H1 (cell line): Measurements from ENCODE around the gene PRKCA. TPM values are rescaled to one million over a fixed set of nuclear protein-coding genes. Genes with fewer than 3 reads are reported as not detected.

ENCODE experiments used
- CTCF ChIA-PET: fragments of 300-600 bp; sonication (Branson Sonifier 250); formaldehyde crosslinking; loops from one replicate; lab custom pipeline; 2021; ENCODE audit not compliant: partially characterized antibody; lab: Charles Lee
- POLR2A ChIA-PET: fragments of 300-600 bp; sonication (Branson Sonifier 250); formaldehyde crosslinking; loops from one replicate; lab custom pipeline; 2021; ENCODE audit warnings: inconsistent platforms; ENCODE audit not compliant: partially characterized antibody; lab: Charles Lee
- DNase-seq, 2 experiments: peaks; one replicate each; pipeline versions ENCODE4 v3.0.0 to v3.0.0-alpha.2; 2010 to 2022; ENCODE audit warnings: low spot score in 2 of 2, low read depth in 1 of 2, mixed read lengths in 1 of 2
- FAIRE-seq: peaks from 2 replicates; lab custom pipeline; 2011; peaks lifted over from hg19 to GRCh38; lab: Jason Lieb, UNC
- H2AFZ ChIP-seq: 2 replicates; pipeline ENCODE4 v1.8.1; 2012; ENCODE audit warnings: low read length, inconsistent platforms
- H2AK5ac ChIP-seq: 2 replicates; pipeline ENCODE4 v1.6.1; 2013; ENCODE audit warnings: low read depth, low read length
- H2BK120ac ChIP-seq: replicated peaks from 2 replicates; pipeline ENCODE3; 2013; ENCODE audit warnings: low read depth, low read length, inconsistent platforms
- H2BK12ac ChIP-seq: 2 replicates; pipeline ENCODE4 v1.6.1; 2013; ENCODE audit warnings: low read depth, low read length
- H2BK15ac ChIP-seq: 2 replicates; pipeline ENCODE4 v1.6.1; 2013; ENCODE audit warnings: low read length
- H2BK20ac ChIP-seq: 2 replicates; pipeline ENCODE4 v1.6.1; 2013; ENCODE audit warnings: low read length
- H2BK5ac ChIP-seq: 2 replicates; pipeline ENCODE4 v1.6.1; 2013; ENCODE audit warnings: low read depth, low read length
- H3K14ac ChIP-seq: 2 replicates; pipeline ENCODE4 v1.6.1; 2013; ENCODE audit warnings: inconsistent platforms; ENCODE audit not compliant: insufficient read length
- H3K18ac ChIP-seq: 2 replicates; pipeline ENCODE4 v1.6.1; 2013; ENCODE audit warnings: low read length; ENCODE audit errors: extremely low read depth
- H3K23ac ChIP-seq: 2 replicates; pipeline ENCODE4 v1.6.1; 2013; ENCODE audit warnings: inconsistent platforms; ENCODE audit not compliant: insufficient read length
- H3K23me2 ChIP-seq: 2 replicates; pipeline ENCODE4 v1.6.1; 2013; ENCODE audit warnings: low read depth, low read length
- H3K27ac ChIP-seq: 2 replicates; pipeline ENCODE4 v1.6.1; 2011; ENCODE audit warnings: low read depth, low read length, inconsistent platforms
- H3K27me3 ChIP-seq, 4 experiments: replicated peaks in 1 of 4; 1 replicate in 1 of 4; 2 replicates in 3 of 4; pipeline versions ENCODE4 v1.6.1 to v1.8.1; 2011 to 2013; ENCODE audit warnings: low read length in 3 of 4, mild to moderate bottlenecking in 3 of 4, inconsistent platforms in 2 of 4, mixed read lengths in 2 of 4, moderate library complexity in 1 of 4; ENCODE audit not compliant: control insufficient read depth in 3 of 4, insufficient read depth in 3 of 4; ENCODE audit errors: extremely low read depth in 1 of 4
- H3K36me3 ChIP-seq, 4 experiments: 2 replicates each; pipeline versions ENCODE4 v1.6.1 to v1.8.1; 2011 to 2013; ENCODE audit warnings: mild to moderate bottlenecking in 4 of 4, low read length in 3 of 4, moderate library complexity in 2 of 4, control low read depth in 1 of 4, inconsistent platforms in 1 of 4; ENCODE audit not compliant: insufficient read depth in 4 of 4, control insufficient read depth in 2 of 4
- H3K4ac ChIP-seq: replicated peaks from 2 replicates; pipeline ENCODE3; 2013; ENCODE audit warnings: low read length, low read depth, mixed read lengths, inconsistent platforms; ENCODE audit not compliant: insufficient read length
- H3K4me1 ChIP-seq, 4 experiments: replicated peaks in 1 of 4; 1 replicate in 1 of 4; 2 replicates in 3 of 4; pipeline versions ENCODE4 v1.6.1 to v1.8.1; 2011 to 2013; ENCODE audit warnings: low read length in 3 of 4, inconsistent platforms in 2 of 4, mixed read lengths in 1 of 4; ENCODE audit not compliant: insufficient read depth in 4 of 4, control insufficient read depth in 3 of 4
- H3K4me2 ChIP-seq, 2 experiments: 2 replicates each; pipeline versions ENCODE4 v1.6.1 to v1.8.1; 2011 to 2013; ENCODE audit warnings: low read depth in 2 of 2, low read length in 2 of 2, control low read depth in 1 of 2, inconsistent platforms in 1 of 2, mild to moderate bottlenecking in 1 of 2; ENCODE audit not compliant: insufficient read depth in 1 of 2
- H3K4me3 ChIP-seq, 4 experiments: fragments of 200-600, 300-600 bp in 1 of 4; sonication (generic), shearing (Covaris generic), sonication (Bioruptor Twin) in 1 of 4; 2 replicates each; pipeline versions ENCODE4 v1.5.1 to v1.8.1; 2011 to 2016; ENCODE audit warnings: low read length in 4 of 4, low read depth in 3 of 4, control low read depth in 2 of 4, inconsistent platforms in 2 of 4, mild to moderate bottlenecking in 2 of 4, mixed read lengths in 1 of 4, moderate library complexity in 1 of 4; ENCODE audit not compliant: insufficient read depth in 2 of 4; ENCODE audit errors: extremely low read depth in 1 of 4
- H3K56ac ChIP-seq: replicated peaks from 2 replicates; pipeline ENCODE3; 2013; ENCODE audit warnings: low read depth, mild to moderate bottlenecking, mixed read lengths, low read length, inconsistent platforms; ENCODE audit not compliant: insufficient read length
- H3K79me1 ChIP-seq: 2 replicates; pipeline ENCODE4 v1.6.1; 2013; ENCODE audit warnings: low read depth, low read length, control low read depth
- H3K79me2 ChIP-seq, 2 experiments: 2 replicates each; pipeline versions ENCODE4 v1.6.1 to v1.8.1; 2012 to 2013; ENCODE audit warnings: low read length in 2 of 2, mild to moderate bottlenecking in 2 of 2, inconsistent platforms in 1 of 2; ENCODE audit not compliant: insufficient read depth in 2 of 2, control insufficient read depth in 1 of 2
- H3K9ac ChIP-seq, 4 experiments: replicated peaks in 1 of 4; 1 replicate in 1 of 4; 2 replicates in 3 of 4; pipeline versions ENCODE4 v1.6.1 to v1.8.1; 2011 to 2013; ENCODE audit warnings: low read depth in 3 of 4, low read length in 3 of 4, control low read depth in 2 of 4, mild to moderate bottlenecking in 2 of 4, moderate library complexity in 2 of 4, inconsistent platforms in 1 of 4; ENCODE audit errors: extremely low read depth in 1 of 4
- H3K9me3 ChIP-seq, 2 experiments: 2 replicates each; pipeline versions ENCODE4 v1.6.1 to v1.8.1; 2012 to 2013; ENCODE audit warnings: mild to moderate bottlenecking in 2 of 2, moderate library complexity in 2 of 2, control low read depth in 1 of 2, inconsistent platforms in 1 of 2, low read depth in 1 of 2, low read length in 1 of 2, mixed read lengths in 1 of 2; ENCODE audit not compliant: insufficient read depth in 2 of 2
- H4K20me1 ChIP-seq, 2 experiments: replicated peaks in 1 of 2; 2 replicates each; pipeline versions ENCODE3 to v1.8.1; 2011 to 2013; ENCODE audit warnings: inconsistent platforms in 2 of 2, low read length in 2 of 2, mild to moderate bottlenecking in 1 of 2; ENCODE audit not compliant: insufficient read depth in 2 of 2, control insufficient read depth in 1 of 2
- H4K5ac ChIP-seq: 2 replicates; pipeline ENCODE4 v1.6.1; 2013; ENCODE audit warnings: low read length, low read depth, mixed read lengths, inconsistent platforms; ENCODE audit not compliant: insufficient read length
- H4K8ac ChIP-seq: 2 replicates; pipeline ENCODE4 v1.8.0; 2013; ENCODE audit warnings: mild to moderate bottlenecking, moderate library complexity, low read length, inconsistent platforms; ENCODE audit not compliant: insufficient read depth; ENCODE audit errors: extremely low read depth
- H4K91ac ChIP-seq: replicated peaks from 2 replicates; pipeline ENCODE3; 2013; ENCODE audit warnings: low read length, mixed read lengths, inconsistent platforms; ENCODE audit not compliant: insufficient read length
- POU5F1 ChIP-seq: IDR thresholded peaks from 2 replicates; pipeline ENCODE4 v1.6.1; 2011; ENCODE audit warnings: low read depth, mild to moderate bottlenecking, low read length, moderate library complexity
- RBBP5 ChIP-seq: IDR thresholded peaks from 2 replicates; pipeline ENCODE4 v1.7.1; 2012; ENCODE audit warnings: low read depth, mild to moderate bottlenecking, inconsistent platforms, low read length, moderate library complexity, borderline replicate concordance
- RNF2 ChIP-seq: fragments of 200-900, 300-1000 bp; sonication (generic); IDR thresholded peaks from 2 replicates; pipeline ENCODE4 v1.7.1; 2016; ENCODE audit warnings: borderline replicate concordance, low read depth, mild to moderate bottlenecking, antibody characterized with exemption, low read length; ENCODE audit not compliant: poor library complexity, severe bottlenecking; ENCODE audit errors: missing control alignments
- TBP ChIP-seq: IDR thresholded peaks from 2 replicates; pipeline ENCODE4 v1.6.1; 2011; ENCODE audit warnings: low read depth, low read length, improper control_type of control experiment
- WGBS, 2 experiments: shearing (Covaris generic) in 1 of 2; methylation state at CpG; one replicate each; pipeline versions ENCODE4 v1.1.6 to v1.1.7; 2013 to 2015; ENCODE audit warnings: low lambda C conversion rate in 2 of 2, mixed read lengths in 2 of 2, inconsistent platforms in 1 of 2, low coverage in 1 of 2, missing lambda C conversion rate in 1 of 2; ENCODE audit not compliant: insufficient replicate concordance in 2 of 2, insufficient coverage in 1 of 2, insufficient read length in 1 of 2; ENCODE audit errors: extremely low coverage in 1 of 2, missing lambda C conversion rate in 1 of 2; 5-methylcytosine and 5-hydroxymethylcytosine counted together
- polyA plus RNA-seq, 7 experiments: library from polyadenylated mRNA; depleted of rRNA in 3 of 7; stranded (reverse) in 5 of 7; unstranded in 2 of 7; fragments of >200 nt in 5 of 7; fragments of 200-250 nt in 2 of 7; gene quantifications; 1 replicate in 5 of 7; 2 replicates in 1 of 7; 4 replicates in 1 of 7; pipeline versions ENCODE4 v1.2.1 to v1.2.3, GENCODE V29; 2011 to 2013; ENCODE audit warnings: missing spikeins in 2 of 7, mixed read lengths in 2 of 7
- total RNA-seq: library from RNA; stranded (reverse); fragmentation: NEBNext Ultra II Directional; extraction: Animal tissue kit (Norgen Biotek cat#: 25700); gene quantifications from 2 replicates; pipeline ENCODE4 v1.2.1, GENCODE V29; 2021

Gene PRKCA
- total and polyA plus RNA-seq, 2 of the 8 experiments (the other 6 are each of a cell fraction or from before 2014, with no cell fraction given) = 5.8 to 17.8 TPM

GRCh38 chr17:66858226-66859083 is 556.0 kb downstream of the PRKCA start:
- DNase-seq (no peak), FAIRE-seq (no peak)
- Histone ChIP-seq H2BK120ac (no peak overlapping the region), H3K4me3 (no peak overlapping the region), H2BK12ac (no peak overlapping the region), H2AFZ (no peak overlapping the region), H2BK20ac (no peak overlapping the region), H4K8ac (no peak overlapping the region), H3K56ac (no peak overlapping the region), H3K27ac (no peak overlapping the region), H3K23me2 (no peaks in the 10 kb centered on the region), H2AK5ac (no peak overlapping the region), H3K79me2 (no peaks in the 10 kb centered on the region), H2BK5ac (no peak overlapping the region), H3K4me1 (no peaks in the 10 kb centered on the region), H3K4me2 (no peak overlapping the region), H2BK15ac (0 out of 2 replicates have a peak overlapping the region, but pooled peaks have one; percentile 61), H3K79me1 (no peaks in the 10 kb centered on the region), H3K9me3 (no peaks in the 10 kb centered on the region; a peak in 1 of 4 replicates), H4K20me1 (no peaks in the 10 kb centered on the region), H4K91ac (no peak overlapping the region), H3K9ac (no peak overlapping the region), H3K23ac (no peak overlapping the region), H4K5ac (no peak overlapping the region), H3K4ac (no peak overlapping the region), H3K36me3 (no peaks in the 10 kb centered on the region), H3K14ac (no peak overlapping the region), H3K18ac (no peak overlapping the region; the same call in 1 of the 2 replicates), H3K27me3 (no peaks in the 10 kb centered on the region)
- POLR2A ChIA-PET = no interaction called here
- WGBS, 2 experiments = 84% methylated on average over 5 of the region's 12 CpGs; no CpG with 5 or more reads in 1 of the 2 experiments
- CTCF ChIA-PET = interaction anchor here (0.8 to 1.3 kb wide), 4 partner anchors 10 to 133 kb away, joined by 3 to 4 read pairs (median 3); no protein-coding TSS in a partner anchor
- TF ChIP-seq RNF2 (no peak), RBBP5 (no peak), TBP (no peak), POU5F1 (no peak)
